Parietal lobe (tissue), 1 donor: ENCODE measurements around the gene STOML2. TPM values are rescaled to one million over a fixed set of nuclear protein-coding genes. Genes with fewer than 3 reads are reported as not detected.

Experiments used
- total RNA-seq: library from RNA; depleted of rRNA; stranded (reverse); fragments of >200 nt; gene quantifications from one replicate; pipeline ENCODE4 v1.2.3, GENCODE V29; 2014

Gene STOML2
- total RNA-seq: 38.5 TPM

GRCh38 chr9:35102769-35103659 is at the start of gene STOML2:
STOML2 (minus strand) TSS chr9:35103131; CDS start chr9:35103094, 37 bp downstream.

GRCh38 chr9:35115680-35116538 is 13.0 kb upstream of the STOML2 start, which contains the start of gene ATOSB:
ATOSB (minus strand) TSS chr9:35115862; CDS start chr9:35108274, 7,588 bp downstream.

GRCh38 chr9:35096035-35096849 is 6.7 kb downstream of the STOML2 start, which contains the start of gene PIGO:
PIGO (minus strand) TSS chr9:35096591; CDS start chr9:35095565, 1,026 bp downstream.

GRCh38 chr9:35079426-35080341 is 23.2 kb downstream of the STOML2 start, which contains the start of gene FANCG:
FANCG (minus strand) TSS chr9:35079942; CDS start chr9:35079524, 418 bp downstream.

GRCh38 chr9:35072461-35073278 is 30.3 kb downstream of the STOML2 start, which contains the start of gene VCP:
VCP (minus strand) TSS chr9:35072625; CDS start chr9:35072353, 272 bp downstream.

Other genes with a start within 250 kb of the STOML2 start
- gene PHF24, start 144.8 kb downstream of the STOML2 start, total RNA-seq: 40.1 TPM
- gene DNAJB5, start 113.4 kb downstream of the STOML2 start, total RNA-seq: 47.9 TPM
- gene VCP, start 30.5 kb downstream of the STOML2 start, total RNA-seq: 225 TPM
- gene FANCG, start 23.2 kb downstream of the STOML2 start, total RNA-seq: 39.4 TPM
- gene PIGO, start 6.5 kb downstream of the STOML2 start, total RNA-seq: 16.0 TPM
- 17.5 TPM for gene ATOSB, start 12.7 kb upstream of the STOML2 start, total RNA-seq
- gene UNC13B, start 58.9 kb upstream of the STOML2 start, total RNA-seq: 31.9 TPM